Skin epidermis (tissue), 12 donors: ENCODE results near the gene DNAJC15.

ENCODE experiments used
- H3K27ac ChIP-seq, 21 experiments: fragments of 200-600 bp; sonication (generic) in 11 of 21; one replicate each; pipeline ENCODE4 v1.5.0; 2020; ENCODE audit warnings: mild to moderate bottlenecking in 3 of 21, inconsistent platforms in 2 of 21, moderate library complexity in 2 of 21
- H3K4me3 ChIP-seq, 7 experiments: fragments of 200-600 bp; sonication (generic) in 2 of 7; one replicate each; pipeline ENCODE4 v1.5.0; 2020; ENCODE audit warnings: inconsistent platforms in 2 of 7, mild to moderate bottlenecking in 2 of 7, moderate library complexity in 1 of 7

DNAJC15 gene

DNA sequence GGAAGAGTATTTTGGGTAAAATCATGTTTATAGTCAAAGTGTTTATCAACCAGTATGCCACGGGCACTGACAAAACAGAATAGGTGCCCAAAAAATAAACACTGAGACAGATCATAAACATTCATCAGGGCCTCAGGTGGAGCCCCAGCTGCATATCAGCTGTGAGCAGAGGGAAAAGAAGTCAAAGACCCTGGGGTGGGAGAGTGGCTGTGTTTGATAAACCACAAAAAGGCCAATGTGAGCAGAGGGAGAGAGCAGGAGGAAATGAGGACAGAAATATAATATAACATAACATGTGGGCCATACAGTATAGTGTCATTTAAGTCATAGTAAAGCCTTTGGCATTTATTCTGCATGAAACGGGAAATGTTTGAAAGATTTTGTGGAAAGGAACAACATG lies 21.4 kb upstream of the DNAJC15 start:
- H3K4me3 ChIP-seq, result no peak overlapping the region
- no peak overlapping the region for H3K27ac ChIP-seq

DNA sequence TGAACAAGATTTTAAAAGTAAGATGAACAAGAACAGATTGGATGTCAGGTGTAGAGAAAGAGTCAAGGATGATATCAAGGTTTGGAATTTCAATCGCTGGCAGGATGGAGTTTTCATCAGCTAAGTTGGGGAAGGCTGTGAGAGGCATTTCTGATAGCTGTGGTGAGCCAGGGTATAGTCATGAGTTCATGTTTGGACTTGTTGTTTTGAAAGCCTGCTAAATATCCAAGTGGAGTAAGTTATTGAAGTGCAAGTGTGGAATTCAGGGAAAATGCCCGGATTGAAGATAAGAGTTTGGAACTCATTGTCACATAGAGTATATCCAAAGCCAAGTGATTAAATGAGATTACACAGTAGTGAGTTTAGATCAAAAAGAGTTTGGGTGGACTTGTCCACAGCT lies 20.4 kb upstream of the DNAJC15 start:
- Histone ChIP-seq H3K27ac (no peak overlapping the region), H3K4me3 (no peak overlapping the region)

DNA sequence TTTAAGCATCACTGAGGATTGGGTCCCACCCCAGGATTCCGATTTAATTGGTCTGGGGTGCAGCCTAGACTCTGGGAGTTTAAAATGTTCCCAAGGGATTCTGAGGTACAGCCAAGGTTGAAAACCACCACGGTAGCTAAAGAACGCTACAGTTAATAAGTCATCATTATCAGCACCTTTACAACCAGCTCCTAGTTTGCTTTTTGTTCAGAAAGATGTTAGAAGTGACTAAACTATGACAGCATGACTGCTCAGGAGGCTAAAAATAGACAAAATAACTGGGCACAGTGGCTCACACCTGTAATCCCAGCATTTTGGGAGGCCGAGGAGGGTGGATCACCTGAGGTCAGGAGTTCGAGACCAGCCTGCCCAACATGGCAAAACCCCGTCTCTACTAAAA lies 19.7 kb upstream of the DNAJC15 start:
- H3K27ac ChIP-seq, result no peak overlapping the region
- H3K4me3 ChIP-seq, result no peak overlapping the region

DNA sequence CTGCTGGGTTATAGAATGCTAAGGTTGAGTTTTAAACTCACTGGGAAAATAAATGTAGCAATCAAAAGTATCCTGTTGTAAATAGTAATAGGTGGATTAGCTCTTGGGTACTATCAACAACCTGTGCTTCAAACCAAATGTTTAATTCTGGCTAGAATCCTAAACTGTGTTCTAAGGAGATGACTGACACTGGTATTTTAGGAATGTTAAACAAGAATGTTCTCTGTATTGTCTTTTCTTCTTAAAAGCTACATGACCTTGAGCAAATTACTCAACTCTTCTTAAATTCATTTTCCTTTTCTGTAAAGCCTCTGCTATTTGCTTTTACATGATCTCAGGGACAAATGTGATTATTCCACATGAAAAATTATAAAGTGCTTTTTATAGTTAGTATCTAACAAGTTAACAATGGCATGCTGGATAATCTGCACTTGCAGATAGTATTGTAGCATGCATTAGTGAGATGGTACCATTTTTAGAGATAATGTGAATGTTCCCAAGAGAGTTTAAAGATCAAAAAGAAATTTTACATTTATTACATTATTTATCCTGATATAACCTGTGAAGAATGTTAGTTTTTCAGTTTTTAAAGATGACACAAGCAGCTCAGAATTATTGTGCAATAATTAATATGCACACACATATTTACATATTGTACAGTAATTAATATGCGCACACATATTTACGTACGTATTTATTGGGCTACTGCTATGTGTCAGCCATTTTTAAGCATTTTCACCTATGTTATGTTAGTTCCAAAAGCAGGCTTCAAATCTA lies 17.7 kb upstream of the DNAJC15 start:
- H3K4me3 ChIP-seq, result no peak overlapping the region
- H3K27ac ChIP-seq, result no peak overlapping the region

DNA sequence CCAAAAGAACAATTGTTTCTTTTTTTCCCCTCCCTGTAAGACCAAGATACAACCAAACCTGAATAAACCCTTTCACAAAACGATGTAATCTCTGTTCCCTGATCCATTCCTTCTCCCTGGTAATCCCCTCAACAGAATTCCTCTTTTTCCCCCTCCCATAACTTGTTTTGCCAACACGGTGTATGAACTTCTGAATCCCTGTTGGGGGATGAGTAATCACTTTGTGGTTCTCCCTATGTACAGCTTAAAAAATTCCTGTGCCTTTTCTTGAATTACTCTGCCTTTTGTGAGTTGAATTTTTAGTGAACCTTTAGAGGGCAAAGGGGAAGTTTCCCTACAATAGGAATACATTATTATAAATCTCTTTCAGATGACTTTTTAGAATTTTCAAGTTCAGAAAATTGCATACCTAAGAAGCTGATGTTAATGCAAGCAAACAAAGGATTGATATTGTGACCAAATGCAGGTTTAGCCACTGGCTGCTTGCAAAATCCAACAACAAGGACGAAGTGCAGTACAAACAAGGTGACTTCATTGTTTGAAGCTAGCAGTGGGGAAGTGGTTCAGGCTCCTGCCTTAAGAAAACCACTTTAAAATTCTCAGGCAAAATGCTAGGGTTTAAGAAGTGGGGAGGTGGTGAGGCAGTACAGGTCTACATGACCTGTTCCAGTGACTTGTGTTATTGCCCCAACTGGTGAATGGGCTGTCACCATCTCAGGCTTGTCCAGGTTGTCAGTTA lies 16.3 kb upstream of the DNAJC15 start:
- peak overlapping the region in 1 of 21 experiments; percentile 16 for H3K27ac ChIP-seq
- H3K4me3 ChIP-seq, result no peak overlapping the region

DNA sequence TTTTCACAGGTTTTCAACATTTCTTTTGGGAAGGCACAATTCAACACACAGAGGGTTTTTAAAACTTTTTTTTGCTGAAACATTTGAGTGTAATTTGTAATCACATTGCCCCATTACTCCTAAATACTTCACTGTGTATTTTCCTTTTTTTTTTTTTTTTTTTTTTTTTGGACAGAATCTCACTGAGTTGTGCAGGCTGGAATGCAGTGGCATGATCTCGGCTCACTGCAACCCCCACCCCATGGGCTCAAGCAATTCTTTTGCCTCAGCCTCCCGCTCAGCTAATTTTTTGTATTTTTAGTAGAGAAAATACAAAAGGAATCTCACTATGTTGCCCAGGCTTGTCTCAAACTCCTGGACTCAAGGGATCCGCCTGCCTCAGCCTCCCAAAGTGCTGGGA lies 14.8 kb upstream of the DNAJC15 start:
- H3K4me3 ChIP-seq, result no peak overlapping the region
- H3K27ac ChIP-seq, result no peak overlapping the region

DNA sequence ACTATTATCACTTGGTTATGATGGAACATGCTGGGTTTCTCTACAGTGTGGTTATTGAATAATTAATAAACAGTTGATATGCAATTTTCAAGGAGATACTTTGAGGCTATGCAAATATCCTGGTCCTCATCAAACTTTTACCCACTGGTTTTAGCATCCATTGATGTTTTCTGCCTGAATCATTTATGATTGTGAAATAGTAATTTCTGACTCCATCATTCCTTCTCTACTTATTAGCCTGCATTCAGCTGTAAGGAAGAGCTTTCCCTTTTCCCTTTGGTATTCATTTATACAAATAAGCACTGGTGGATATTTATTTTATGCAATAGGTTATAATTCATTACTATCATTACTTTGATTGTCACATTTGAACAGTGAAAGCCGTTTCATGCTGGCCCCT lies 13.9 kb upstream of the DNAJC15 start:
- Histone ChIP-seq H3K27ac (no peak overlapping the region), H3K4me3 (no peak overlapping the region)

DNA sequence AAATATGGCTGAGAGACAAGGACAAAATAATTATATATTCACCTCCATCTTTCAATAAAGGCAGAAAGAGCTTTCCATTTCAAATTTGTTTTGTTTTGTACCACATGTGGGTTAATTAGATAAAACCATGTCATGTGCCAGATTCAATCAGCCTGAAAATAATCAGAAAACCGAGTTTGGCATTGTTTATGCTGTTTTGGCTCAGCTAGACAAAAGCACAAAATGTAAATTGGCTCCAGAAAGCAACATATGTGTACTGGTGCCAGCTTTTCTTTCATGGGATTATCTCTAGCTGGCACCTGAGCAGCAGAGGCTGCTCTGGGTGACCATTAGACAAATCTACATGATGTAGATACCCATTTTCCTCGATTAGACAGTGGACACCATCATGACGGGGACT lies 9.2 kb upstream of the DNAJC15 start:
- H3K4me3 ChIP-seq, result no peak overlapping the region
- H3K27ac ChIP-seq, result no peak overlapping the region

DNA sequence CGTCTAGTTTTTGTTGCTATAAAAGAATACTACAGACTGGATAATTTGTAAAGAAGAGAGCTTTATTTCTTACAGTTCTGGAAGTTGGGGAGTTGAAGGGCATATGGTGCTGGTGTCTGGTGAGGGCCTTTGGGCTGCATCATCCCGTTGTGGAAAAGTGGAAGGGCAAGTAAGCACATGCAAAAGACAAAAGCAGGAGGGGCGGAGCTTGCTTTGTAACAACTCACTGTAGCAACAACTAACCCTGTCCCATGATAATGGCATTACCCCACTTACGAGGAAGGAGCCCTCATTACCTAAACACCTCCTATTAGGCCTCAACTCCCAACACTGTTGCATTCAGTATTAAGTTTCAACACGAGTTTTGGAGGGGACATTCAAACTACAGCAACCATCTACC lies 7.2 kb upstream of the DNAJC15 start:
- no peak overlapping the region for H3K27ac ChIP-seq
- no peak overlapping the region for H3K4me3 ChIP-seq

DNA sequence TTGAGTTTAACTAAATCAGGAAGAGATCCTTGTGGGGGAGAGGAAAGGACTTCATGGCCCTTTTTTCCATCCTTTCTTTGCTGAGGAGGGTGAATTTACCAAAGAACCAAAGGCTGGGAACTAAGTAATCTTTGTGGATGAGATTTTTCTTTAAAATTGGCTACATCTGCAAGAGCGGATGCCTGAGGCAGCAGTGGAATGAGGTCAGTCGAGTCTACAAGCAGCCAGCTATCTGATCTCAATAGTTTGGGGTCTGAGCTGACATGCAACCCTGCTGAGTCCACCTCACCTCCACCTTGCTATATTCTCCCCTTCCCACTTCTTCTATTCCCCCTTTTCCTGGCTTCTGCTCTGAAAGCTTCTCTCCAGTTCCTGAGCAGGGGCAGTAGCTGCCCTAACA lies 3.6 kb upstream of the DNAJC15 start:
- Histone ChIP-seq H3K4me3 (no peak overlapping the region), H3K27ac (no peak overlapping the region)

DNA sequence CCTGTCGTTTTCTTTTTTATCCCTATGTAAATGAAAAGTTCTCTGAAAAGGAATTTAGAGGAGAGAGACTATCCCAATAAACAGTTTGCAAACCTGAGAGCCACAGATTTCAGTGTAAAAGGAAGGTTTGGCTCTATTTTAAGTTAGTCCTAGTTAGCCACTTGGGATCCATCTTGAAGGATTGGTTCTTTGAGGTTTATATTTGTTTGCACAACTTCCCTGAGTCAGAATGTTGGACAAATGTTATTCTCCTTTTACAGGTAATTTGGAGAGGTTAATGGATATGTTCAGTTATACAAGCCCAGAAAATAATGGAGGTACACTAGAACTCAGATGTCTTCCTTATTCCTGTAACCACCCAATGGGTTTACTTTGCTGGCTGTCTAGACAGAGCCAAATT lies 2.6 kb upstream of the DNAJC15 start:
- no peak overlapping the region for H3K27ac ChIP-seq
- H3K4me3 ChIP-seq, result no peak overlapping the region

DNA sequence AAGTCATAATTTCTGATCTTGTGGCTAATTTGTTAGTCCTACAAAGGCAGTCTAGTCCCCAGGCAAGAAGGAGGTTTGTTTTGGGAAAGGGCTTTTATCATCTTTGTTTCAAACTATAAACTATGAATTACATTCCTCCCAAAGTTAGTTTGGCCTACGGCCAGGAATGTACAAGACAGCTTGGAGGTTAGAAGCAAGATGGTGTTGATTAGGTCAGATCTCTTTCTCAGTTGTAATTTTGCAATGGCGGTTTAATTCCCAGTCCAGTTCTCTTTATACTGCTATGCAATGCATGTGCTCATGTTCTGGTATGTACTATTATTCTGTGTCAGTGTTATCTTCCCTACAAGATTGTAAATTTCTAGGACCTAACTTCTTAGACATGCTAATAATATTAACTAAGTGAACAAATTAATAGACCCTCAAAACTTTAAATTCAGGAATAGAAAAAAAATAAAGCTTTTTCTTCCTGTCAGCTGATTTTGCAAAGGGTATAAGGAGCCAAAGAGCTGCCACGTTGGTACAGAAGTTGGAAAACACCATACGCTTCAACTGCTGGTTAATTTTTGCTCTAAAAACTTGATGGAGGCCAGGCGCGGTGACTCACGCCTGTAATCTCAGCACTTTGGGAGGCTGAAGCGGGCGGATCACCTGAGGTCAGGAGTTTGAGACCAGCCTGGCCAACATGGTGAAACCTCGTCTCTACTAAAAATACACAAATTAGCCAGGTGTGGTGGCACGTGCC lies 1.3 kb upstream of the DNAJC15 start:
- Histone ChIP-seq H3K27ac (peak overlapping the region in 1 of 21 experiments; percentile 90), H3K4me3 (no peak overlapping the region)

DNA sequence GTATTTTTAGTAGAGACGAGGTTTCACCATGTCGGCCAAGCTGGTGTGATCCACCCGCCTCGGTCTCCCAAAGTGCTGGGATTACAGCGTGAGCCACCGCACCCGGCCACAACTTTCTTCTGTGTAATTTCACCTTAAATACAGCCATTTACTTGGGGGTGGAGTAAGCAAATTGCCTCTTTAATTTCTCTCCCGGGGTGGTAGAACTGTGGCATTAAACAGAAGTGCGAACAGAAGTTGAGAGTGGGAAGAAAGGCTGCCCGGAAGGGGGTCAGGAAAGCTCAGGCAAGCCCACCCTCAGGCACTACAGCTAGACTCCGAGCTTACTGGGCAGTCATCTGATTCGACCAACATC lies 475 bp upstream of the DNAJC15 start:
- H3K27ac ChIP-seq, result peak overlapping the region in 20 of 21 experiments; percentile 78 to 95 (median 88)
- peak overlapping the region; percentile 45 to 71 (median 59) for H3K4me3 ChIP-seq

DNA sequence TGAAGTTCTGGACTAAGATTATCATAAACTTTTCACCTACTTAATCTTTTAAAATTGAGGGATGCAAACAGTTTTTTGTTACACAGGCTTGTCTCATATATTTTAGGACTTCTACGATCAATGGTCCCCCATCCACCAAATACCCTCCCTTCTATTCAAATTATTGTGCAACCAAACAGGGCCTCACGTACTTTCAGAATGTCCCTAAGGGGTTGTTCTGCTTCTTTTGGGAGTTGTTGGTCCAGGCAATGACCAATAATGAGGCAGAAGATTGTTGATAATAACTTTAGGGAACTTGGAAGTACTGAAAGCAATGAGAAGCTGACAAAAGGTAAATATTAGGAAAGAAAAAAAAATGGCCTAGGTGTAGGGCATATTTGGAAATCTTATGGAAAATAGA lies 2.9 kb downstream of the DNAJC15 start:
- Histone ChIP-seq H3K27ac (no peak overlapping the region), H3K4me3 (no peak overlapping the region)

DNA sequence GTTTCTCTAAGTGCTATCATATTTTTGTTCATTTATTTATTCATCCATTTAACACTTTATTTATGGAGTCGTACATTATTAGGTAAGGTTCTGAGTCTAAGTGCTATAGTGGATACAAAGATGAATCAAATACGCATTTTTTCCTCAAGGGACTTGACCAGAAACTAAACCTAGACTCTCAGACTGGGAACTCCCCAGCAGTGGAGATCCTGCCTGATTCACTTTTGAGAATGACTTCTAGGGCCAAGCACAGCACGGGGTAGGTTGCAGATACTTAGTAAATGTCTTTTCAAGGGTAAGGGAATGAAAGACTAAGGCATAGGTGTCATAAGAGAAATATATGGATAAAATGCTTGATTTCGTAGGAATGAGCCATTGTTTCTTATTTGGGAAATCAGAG lies 7.2 kb downstream of the DNAJC15 start:
- H3K27ac ChIP-seq, result no peak overlapping the region
- no peak overlapping the region for H3K4me3 ChIP-seq

DNA sequence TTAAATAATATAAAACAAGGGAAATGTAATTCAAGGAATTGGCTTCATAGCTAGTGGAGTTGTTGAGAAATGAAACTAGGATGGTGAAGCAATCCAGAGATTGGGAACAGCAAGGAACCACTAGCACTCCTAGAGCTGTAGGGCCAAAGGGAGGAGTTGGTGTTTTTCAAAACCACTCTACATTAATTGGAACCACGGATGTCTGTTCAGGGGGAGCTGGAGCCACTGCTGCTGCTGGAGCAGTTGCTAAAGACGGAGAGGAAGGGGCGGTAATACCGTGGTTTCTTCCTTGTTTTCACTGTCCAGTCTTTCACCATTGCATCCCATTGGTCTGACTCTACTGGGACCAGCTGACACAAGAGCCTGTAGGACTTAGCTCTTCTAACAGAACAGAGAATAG lies 8.5 kb downstream of the DNAJC15 start:
- H3K27ac ChIP-seq, result no peak overlapping the region
- H3K4me3 ChIP-seq, result no peak overlapping the region

DNA sequence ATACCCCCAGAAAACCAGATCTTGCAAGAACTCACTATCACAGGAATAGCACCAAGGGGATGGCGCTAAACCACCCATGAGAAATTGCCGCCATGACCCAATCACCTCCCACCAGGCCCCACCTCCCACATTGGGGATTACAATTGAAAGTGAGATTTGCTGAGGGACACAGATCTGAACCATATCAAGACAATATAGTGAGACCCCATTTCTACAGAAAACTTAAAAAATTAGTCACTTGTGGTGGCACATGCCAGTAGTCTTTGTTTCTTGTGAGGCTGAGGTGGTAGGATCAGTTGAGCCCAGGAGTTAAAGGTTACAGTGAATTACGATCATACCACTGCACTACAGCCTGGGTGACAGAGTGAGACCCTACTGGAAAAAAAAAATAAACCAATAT lies 9.7 kb downstream of the DNAJC15 start:
- H3K27ac ChIP-seq, result no peak overlapping the region
- no peak overlapping the region for H3K4me3 ChIP-seq

DNA sequence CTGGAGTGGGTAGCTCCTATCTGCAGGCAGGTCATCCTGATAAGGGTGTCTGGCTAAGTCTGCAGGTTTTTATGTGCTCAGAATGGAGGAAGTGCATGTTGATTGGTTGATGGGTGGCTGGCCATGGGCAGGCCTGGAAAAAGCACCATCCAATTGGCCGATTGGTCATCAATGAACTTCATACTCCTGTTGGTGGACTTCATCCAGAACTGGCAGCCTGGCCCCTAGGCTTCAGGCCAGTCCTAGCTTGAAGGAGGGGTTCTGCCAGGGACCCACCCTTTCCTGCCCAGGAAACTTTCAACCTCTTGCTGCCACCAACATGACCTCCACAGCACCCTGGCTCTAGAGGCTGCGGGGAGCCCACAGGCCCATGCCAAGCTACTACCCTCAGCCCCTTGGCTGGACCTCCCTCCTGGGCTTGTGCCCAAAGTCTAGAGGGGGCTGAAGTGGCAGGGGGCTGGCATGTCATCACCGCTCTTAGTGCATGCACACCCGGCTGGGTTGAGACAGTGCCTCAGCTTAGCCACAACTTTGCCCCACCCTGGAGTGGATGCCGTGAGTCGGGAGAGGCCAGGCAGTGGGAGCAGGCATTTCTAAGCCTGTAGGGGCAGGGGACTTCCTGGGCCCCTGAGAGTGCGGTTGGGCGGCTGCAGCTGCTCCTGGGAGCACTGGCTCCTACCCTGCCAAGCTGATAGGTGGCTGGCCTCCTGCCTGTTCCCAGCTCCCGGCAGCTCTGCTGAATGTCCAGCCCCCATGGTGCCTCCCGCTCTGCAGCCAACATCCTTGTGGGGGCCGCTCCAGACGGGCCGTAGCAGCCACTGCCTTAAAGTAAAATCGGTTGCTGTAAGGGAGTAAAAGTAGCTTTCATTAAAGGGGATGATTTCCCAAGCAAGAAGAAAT lies 13.2 kb downstream of the DNAJC15 start:
- H3K4me3 ChIP-seq, result no peak overlapping the region

DNA sequence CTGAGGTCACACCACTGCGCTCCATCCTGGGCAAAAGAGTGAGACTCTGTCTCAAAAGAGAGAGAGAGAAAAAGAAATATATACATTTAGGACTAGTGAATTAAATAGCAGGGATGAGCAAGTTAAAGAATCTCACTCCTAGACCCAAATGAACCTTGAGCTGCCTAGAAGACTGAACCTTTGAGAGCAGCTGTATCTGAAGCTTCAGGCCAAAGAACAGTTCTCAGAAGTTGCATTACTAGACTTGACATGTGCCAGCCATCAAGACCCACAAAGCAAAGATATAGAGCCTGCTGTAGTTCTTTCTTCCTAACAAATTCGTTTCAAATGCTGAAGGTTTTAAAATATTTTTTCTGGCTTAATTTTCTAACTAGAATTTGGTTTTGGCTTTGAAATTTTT lies 16.6 kb downstream of the DNAJC15 start:
- Histone ChIP-seq H3K4me3 (no peak overlapping the region), H3K27ac (no peak overlapping the region)

More for the DNA sequence above, 13.2 kb downstream of the DNAJC15 start:
- H3K27ac ChIP-seq, result no peak overlapping the region
